Activated CD4-positive, alpha-beta memory T cell treated with anti-CD3 and anti-CD28 coated beads for 36 hours (primary cell): Measurements from ENCODE around the gene PDCD7. TPM values are rescaled to one million over a fixed set of nuclear protein-coding genes. Genes with fewer than 3 reads are reported as not detected.
A peak's percentile ranks its signal among the peaks of the same experiment; 100 is the strongest.
"Not testable (repeated sequence)": the region's sequence is repeated elsewhere in the genome, so short reads cannot be mapped to it uniquely, and the experiment has no call there.

Source experiments
- CTCF ChIA-PET: fragments of 350-600 bp; sonication (Branson Sonifier 250); formaldehyde crosslinking; loops from one replicate; lab custom pipeline; 2021; ENCODE audit warnings: antibody characterized with exemption, inconsistent platforms; lab: Charles Lee
- POLR2A ChIA-PET: fragments of 350-600 bp; sonication (Branson Sonifier 250); formaldehyde crosslinking; loops from one replicate; lab custom pipeline; 2021; ENCODE audit warnings: antibody characterized with exemption; lab: Charles Lee
- DNase-seq: peaks from one replicate; pipeline ENCODE4 v3.0.0-alpha.2; 2020
- H3K27ac Mint-ChIP-seq: one replicate; pipeline ENCODE4 v1.8.0; 2021; ENCODE audit warnings: mixed read lengths
- H3K27me3 Mint-ChIP-seq: one replicate; pipeline ENCODE4 v1.8.0; 2021; ENCODE audit warnings: mixed read lengths
- H3K36me3 Mint-ChIP-seq: one replicate; pipeline ENCODE4 v1.8.0; 2021; ENCODE audit warnings: mixed read lengths
- H3K4me1 Mint-ChIP-seq: one replicate; pipeline ENCODE4 v1.8.0; 2021; ENCODE audit warnings: low read depth, mixed read lengths
- H3K4me3 Mint-ChIP-seq: one replicate; pipeline ENCODE4 v1.8.0; 2021; ENCODE audit warnings: mild to moderate bottlenecking, mixed read lengths
- H3K9me3 Mint-ChIP-seq: one replicate; pipeline ENCODE4 v1.8.0; 2021; ENCODE audit warnings: mixed read lengths
- intact Hi-C: fragments of 100-400 bp; cut with micrococcal nuclease; formaldehyde crosslinking; loops from one replicate; pipeline ENCODE4 v1.15.1; 2023
- total RNA-seq, 2 experiments: library from RNA; stranded (reverse); gene quantifications; one replicate each; pipeline ENCODE4 v1.2.3, GENCODE V29; 2021

Gene PDCD7
- total RNA-seq, 2 experiments from 2014 or later: 32.8 to 33.0 TPM

GRCh38 chr15:65079580-65079979 lies 54.0 kb downstream of the PDCD7 start:
- Mint-ChIP-seq H3K27ac (no peak overlapping the region), H3K27me3 (peaks cover 36% of the 10 kb centered on the region), H3K4me3 (no peak overlapping the region), H3K36me3 (no peaks in the 10 kb centered on the region), H3K4me1 (peaks cover 9% of the 10 kb centered on the region), H3K9me3 (no peaks in the 10 kb centered on the region)
- no peak for DNase-seq
- intact Hi-C loops: no loop called here
- POLR2A ChIA-PET: no interaction called here
- CTCF ChIA-PET: interaction anchor here (1.4 kb wide), 1 partner anchor 17 kb away, joined by 3 read pairs; no protein-coding TSS in a partner anchor

- peaks cover 29% of the 10 kb centered on the region for H3K27me3 Mint-ChIP-seq
- H3K4me3 Mint-ChIP-seq: no peak overlapping the region
- intact Hi-C loops: loop anchor here (1.0 kb wide), 1 partner anchor 45 kb away; no protein-coding TSS in a partner anchor
- H3K27ac Mint-ChIP-seq: no peak overlapping the region
- ChIA-PET POLR2A (no interaction called here), CTCF (interaction anchor here (0.6 to 3.5 kb wide), 12 partner anchors 9 to 350 kb away, joined by 3 to 35 read pairs (median 4); partner anchors contain the start of gene PARP16)
- DNase-seq: peak; percentile 67
- peaks cover 9% of the 10 kb centered on the region for H3K4me1 Mint-ChIP-seq
- no peaks in the 10 kb centered on the region for H3K36me3 Mint-ChIP-seq
- H3K9me3 Mint-ChIP-seq: no peaks in the 10 kb centered on the region
These were observed 55.6 kb downstream of the PDCD7 start for GRCh38 chr15:65077981-65078352.

GRCh38 chr15:65077291-65077980 lies 56.2 kb downstream of the PDCD7 start:
- intact Hi-C loops: no loop called here
- Mint-ChIP-seq H3K4me1 (peaks cover 4% of the 10 kb centered on the region), H3K4me3 (no peak overlapping the region), H3K36me3 (no peaks in the 10 kb centered on the region), H3K27me3 (peaks cover 25% of the 10 kb centered on the region), H3K9me3 (no peaks in the 10 kb centered on the region), H3K27ac (no peak overlapping the region)
- CTCF ChIA-PET: interaction anchor here (0.9 to 3.5 kb wide), 7 partner anchors 8 to 43 kb away, joined by 3 to 35 read pairs (median 5); no protein-coding TSS in a partner anchor
- POLR2A ChIA-PET: no interaction called here
- DNase-seq: no peak

DNA sequence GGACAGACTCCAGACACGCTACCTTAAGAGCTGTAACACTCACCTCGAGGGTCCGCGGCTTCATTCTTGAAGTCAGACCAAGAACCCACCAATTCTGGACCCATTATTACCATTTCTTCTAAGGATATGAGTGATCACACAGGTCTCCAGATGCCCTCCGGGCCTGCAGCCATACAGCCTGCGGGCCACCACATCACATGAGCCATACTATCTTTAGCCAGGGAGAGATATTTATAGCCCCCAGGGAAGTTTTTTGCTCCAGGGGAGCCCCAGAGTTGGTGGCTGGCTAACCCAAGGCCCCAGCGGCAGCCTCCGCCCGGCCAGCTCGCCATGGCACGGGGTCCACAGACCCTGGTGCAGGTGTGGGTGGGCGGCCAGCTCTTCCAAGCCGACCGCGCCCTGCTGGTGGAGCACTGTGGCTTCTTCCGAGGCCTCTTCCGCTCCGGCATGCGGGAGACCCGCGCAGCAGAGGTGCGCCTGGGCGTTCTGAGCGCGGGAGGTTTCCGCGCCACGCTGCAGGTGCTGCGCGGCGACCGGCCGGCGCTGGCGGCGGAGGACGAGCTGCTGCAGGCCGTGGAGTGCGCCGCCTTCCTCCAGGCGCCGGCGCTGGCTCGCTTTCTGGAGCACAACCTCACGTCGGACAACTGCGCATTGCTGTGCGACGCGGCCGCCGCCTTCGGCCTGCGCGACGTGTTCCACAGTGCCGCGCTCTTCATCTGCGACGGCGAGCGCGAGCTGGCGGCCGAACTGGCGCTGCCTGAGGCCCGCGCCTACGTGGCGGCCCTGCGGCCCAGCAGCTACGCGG lies 56.9 kb downstream of the PDCD7 start, which contains the start of gene KBTBD13:
Gene KBTBD13, plus strand, starts transcription at position 261 of the 805 bp plus-strand sequence. Its CDS starts 70 bp downstream, at position 331.
- intact Hi-C loops: no loop called here
- no peak for DNase-seq
- Mint-ChIP-seq H3K36me3 (no peaks in the 10 kb centered on the region), H3K27ac (no peak within 1 kb of the TSS), H3K9me3 (no peaks in the 10 kb centered on the region), H3K27me3 (peaks cover 23% of the 10 kb centered on the region), H3K4me3 (no peak within 1 kb of the TSS), H3K4me1 (no peaks in the 10 kb centered on the region)
- CTCF ChIA-PET: interaction anchor here (0.9 to 3.5 kb wide), 6 partner anchors 11 to 349 kb away, joined by 3 to 35 read pairs (median 4); no protein-coding TSS in a partner anchor
- POLR2A ChIA-PET: no interaction called here

- intact Hi-C loops, H3K9me3 Mint-ChIP-seq: not testable (repeated sequence)
These were observed 57.8 kb downstream of the PDCD7 start for GRCh38 chr15:65075607-65076395.

DNA sequence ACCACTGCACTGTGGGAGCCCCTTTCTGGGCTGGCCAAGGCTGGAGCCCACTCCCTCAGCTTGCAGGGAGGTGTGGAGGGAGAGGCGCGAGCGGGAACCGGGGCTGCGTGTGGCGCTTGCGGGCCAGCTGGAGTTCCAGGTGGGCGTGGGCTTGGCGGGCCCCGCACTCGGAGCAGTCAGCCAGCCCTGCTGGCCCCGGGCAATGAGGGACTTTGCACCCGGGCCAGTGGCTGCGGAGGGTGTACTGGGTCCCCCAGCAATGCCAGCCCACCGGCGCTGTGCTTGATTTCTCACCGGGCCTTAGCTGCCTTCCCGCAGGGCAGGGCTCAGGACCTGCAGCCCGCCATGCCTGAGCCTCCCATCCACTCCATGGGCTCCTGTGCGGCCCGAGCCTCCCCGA lies 58.7 kb downstream of the PDCD7 start:
- intact Hi-C loops, POLR2A ChIA-PET, H3K4me3 Mint-ChIP-seq, DNase-seq, H3K9me3 Mint-ChIP-seq, H3K36me3 Mint-ChIP-seq, CTCF ChIA-PET, H3K4me1 Mint-ChIP-seq, H3K27ac Mint-ChIP-seq: not testable (repeated sequence)
- peaks cover 20% of the 10 kb centered on the region for H3K27me3 Mint-ChIP-seq

More at GRCh38 chr15:65075607-65076395, 57.8 kb downstream of the PDCD7 start:
- H3K4me1 Mint-ChIP-seq, H3K36me3 Mint-ChIP-seq, DNase-seq, H3K27ac Mint-ChIP-seq, POLR2A ChIA-PET, H3K4me3 Mint-ChIP-seq: not testable (repeated sequence)
- CTCF ChIA-PET: interaction anchor here (0.9 to 3.5 kb wide), 4 partner anchors 21 to 348 kb away, joined by 3 to 35 read pairs (median 4); no protein-coding TSS in a partner anchor
- peaks cover 22% of the 10 kb centered on the region for H3K27me3 Mint-ChIP-seq

GRCh38 chr15:65072617-65073016 lies 61.0 kb downstream of the PDCD7 start:
- intact Hi-C loops: no loop called here
- H3K4me1 Mint-ChIP-seq: no peaks in the 10 kb centered on the region
- POLR2A ChIA-PET: no interaction called here

GRCh38 chr15:65072027-65072426 lies 61.6 kb downstream of the PDCD7 start:
- ChIA-PET POLR2A (no interaction called here), CTCF (no interaction called here)
- Mint-ChIP-seq H3K9me3 (no peaks in the 10 kb centered on the region), H3K4me3 (no peak overlapping the region), H3K27me3 (peaks cover 16% of the 10 kb centered on the region), H3K36me3 (no peaks in the 10 kb centered on the region), H3K4me1 (peaks cover 4% of the 10 kb centered on the region), H3K27ac (no peak overlapping the region)
- intact Hi-C loops: no loop called here
- DNase-seq: no peak

More at GRCh38 chr15:65072617-65073016, 61.0 kb downstream of the PDCD7 start:
- H3K27me3 Mint-ChIP-seq: peaks cover 12% of the 10 kb centered on the region
- H3K4me3 Mint-ChIP-seq: no peak overlapping the region
- no peak for DNase-seq
- no peaks in the 10 kb centered on the region for H3K36me3 Mint-ChIP-seq
- H3K27ac Mint-ChIP-seq: no peak overlapping the region
- CTCF ChIA-PET: interaction anchor here (1.0 kb wide), 1 partner anchor 262 kb away, joined by 3 read pairs; no protein-coding TSS in a partner anchor
- no peaks in the 10 kb centered on the region for H3K9me3 Mint-ChIP-seq

GRCh38 chr15:65071381-65071811 lies 62.2 kb downstream of the PDCD7 start:
- Mint-ChIP-seq H3K36me3 (no peaks in the 10 kb centered on the region), H3K27ac (no peak overlapping the region), H3K4me3 (no peak overlapping the region), H3K4me1 (peaks cover 4% of the 10 kb centered on the region), H3K9me3 (no peaks in the 10 kb centered on the region), H3K27me3 (peaks cover 18% of the 10 kb centered on the region)
- intact Hi-C loops: no loop called here
- POLR2A ChIA-PET: no interaction called here
- DNase-seq: no peak
- CTCF ChIA-PET: no interaction called here

DNA sequence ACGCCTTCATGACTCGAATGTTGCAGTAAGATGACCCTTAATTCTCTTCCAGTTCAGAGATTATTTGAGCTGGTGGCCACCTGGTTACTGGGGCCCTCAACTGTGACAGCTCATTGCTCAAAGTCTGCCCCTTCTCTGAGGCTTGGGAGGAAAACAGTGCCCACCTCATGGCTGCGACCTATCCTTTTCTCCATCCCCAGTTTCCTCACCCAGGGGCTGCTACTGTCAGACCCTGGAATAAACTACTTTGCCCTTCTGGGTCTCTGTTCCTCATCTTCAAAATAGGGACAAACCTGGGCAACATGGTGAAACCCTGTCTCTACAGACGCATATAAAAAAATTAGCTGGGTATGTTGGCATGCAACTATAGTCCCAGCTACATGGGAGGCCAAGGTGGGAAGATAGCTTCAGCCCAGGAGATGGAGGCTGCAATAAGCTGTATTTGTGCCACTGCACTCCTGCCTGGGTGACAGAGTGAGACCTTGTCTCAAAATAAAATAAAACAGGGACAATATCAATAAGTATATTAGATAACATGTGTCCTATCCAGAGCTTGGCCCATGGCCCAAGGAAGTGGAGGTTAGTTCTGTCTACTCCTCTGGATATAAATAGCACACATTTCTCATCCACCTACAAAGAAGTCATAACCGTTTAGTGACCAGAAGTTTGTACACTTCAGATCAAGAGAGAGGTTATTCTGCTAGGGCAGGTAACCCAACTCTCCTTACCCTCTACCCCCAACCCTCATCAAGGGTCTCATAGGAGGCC lies 63.6 kb downstream of the PDCD7 start:
- intact Hi-C loops: no loop called here
- CTCF ChIA-PET: interaction anchor here (1.4 kb wide), 1 partner anchor 8 kb away, joined by 6 read pairs; no protein-coding TSS in a partner anchor

DNA sequence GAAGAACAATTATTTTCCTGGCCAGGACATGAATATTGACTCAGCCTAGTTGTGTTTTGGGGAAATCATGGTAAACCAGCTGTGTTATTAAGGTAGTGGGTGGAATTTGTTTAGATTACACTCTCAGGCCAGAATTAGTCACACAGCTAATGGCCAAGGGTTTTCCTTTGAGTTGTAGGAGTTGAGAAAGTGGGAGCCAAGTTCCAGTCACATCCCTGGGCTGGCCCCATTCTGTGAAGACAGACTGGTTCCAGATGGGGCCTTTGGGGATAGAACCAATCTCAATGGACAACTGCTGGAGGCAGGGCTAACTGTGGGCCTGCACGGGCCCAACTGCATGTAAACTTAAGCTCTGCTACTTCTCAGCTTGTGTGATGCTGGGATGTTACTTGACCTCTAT lies 64.4 kb downstream of the PDCD7 start:
- H3K27me3 Mint-ChIP-seq: peaks cover 26% of the 10 kb centered on the region
- no peak overlapping the region for H3K4me3 Mint-ChIP-seq
- no peaks in the 10 kb centered on the region for H3K36me3 Mint-ChIP-seq
- no peak overlapping the region for H3K27ac Mint-ChIP-seq
- H3K4me1 Mint-ChIP-seq: peaks cover 4% of the 10 kb centered on the region
- POLR2A ChIA-PET: no interaction called here
- intact Hi-C loops: no loop called here
- no peak for DNase-seq
- no peaks in the 10 kb centered on the region for H3K9me3 Mint-ChIP-seq
- CTCF ChIA-PET: interaction anchor here (1.4 kb wide), 1 partner anchor 9 kb away, joined by 6 read pairs; no protein-coding TSS in a partner anchor

More for the DNA sequence above, 63.6 kb downstream of the PDCD7 start:
- Mint-ChIP-seq H3K27ac (no peak overlapping the region), H3K27me3 (peaks cover 26% of the 10 kb centered on the region), H3K4me1 (peaks cover 4% of the 10 kb centered on the region), H3K9me3 (no peaks in the 10 kb centered on the region), H3K4me3 (no peak overlapping the region), H3K36me3 (no peaks in the 10 kb centered on the region)
- DNase-seq: no peak
- POLR2A ChIA-PET: no interaction called here
